Lower leg skin (tissue), 4 donors: ENCODE results near the gene TRAF3. TPM values are rescaled to one million over a fixed set of nuclear protein-coding genes. Genes with fewer than 3 reads are reported as not detected.

ENCODE experiments used
- DNase-seq, 2 donors: peaks; one replicate each; pipeline ENCODE4 v3.0.0-alpha.2; 2019; ENCODE audit warnings: low spot score in 2 of 2
- H3K4me3 ChIP-seq: fragments of 200-600 bp; sonication (generic); 2 replicates; pipeline ENCODE4 v1.5.1; 2017; ENCODE audit warnings: mild to moderate bottlenecking, low read depth; ENCODE audit not compliant: poor library complexity, severe bottlenecking
- CTCF ChIP-seq, 3 donors: fragments of 450-650 bp; IDR thresholded peaks; one replicate each; pipeline ENCODE4 v1.5.1; 2016; ENCODE audit warnings: antibody characterized with exemption in 3 of 3, mild to moderate bottlenecking in 3 of 3, moderate library complexity in 2 of 3
- POLR2A ChIP-seq, 2 donors: fragments of 450-650 bp; IDR thresholded peaks; one replicate each; pipeline ENCODE4 v1.6.1; 2016 to 2017; ENCODE audit warnings: antibody characterized with exemption in 2 of 2, mild to moderate bottlenecking in 1 of 2, moderate library complexity in 1 of 2
- WGBS, 2 donors: methylation state at CpG; one replicate each; pipeline ENCODE4 v1.1.5; 2018; 5-methylcytosine and 5-hydroxymethylcytosine counted together
- intact Hi-C: fragments of 100-400 bp; cut with DNase I; formaldehyde crosslinking; loops from one replicate; pipeline ENCODE4 v1.15.0; 2023; ENCODE audit warnings: low total_unique reads
- total RNA-seq, 4 donors: library from RNA; depleted of rRNA; stranded (reverse); fragments of >200 nt; gene quantifications; one replicate each; pipeline ENCODE4 v1.1.0, GENCODE V29; 2016

TRAF3 gene
- total RNA-seq, 4 donors from 2014 or later = 3.0 to 14.4 (median 12.1) TPM

GRCh38 chr14:102905116-102906108 is 128.2 kb downstream of the TRAF3 start:
- H3K4me3 ChIP-seq = no peak overlapping the region
- TF ChIP-seq CTCF (IDR thresholded peaks at IDR 0.05) = no peak
- TF ChIP-seq POLR2A (IDR thresholded peaks at IDR 0.05) = no peak
- WGBS, 2 donors = 96% methylated on average over 38 of the region's 38 CpGs
- no peak for DNase-seq
- intact Hi-C loops = no loop called here

GRCh38 chr14:102906616-102907302 is 129.5 kb downstream of the TRAF3 start:
- H3K4me3 ChIP-seq = no peak overlapping the region
- TF ChIP-seq POLR2A (IDR thresholded peaks at IDR 0.05) (no peak), CTCF (IDR thresholded peaks at IDR 0.05) (no peak)
- 94 to 96% methylated on average over 21 to 30 of the region's 30 CpGs for WGBS, 2 donors
- intact Hi-C loops = no loop called here
- DNase-seq = no peak

GRCh38 chr14:102907303-102907844 is 130.1 kb downstream of the TRAF3 start:
- no peak for DNase-seq
- intact Hi-C loops = no loop called here
- H3K4me3 ChIP-seq = no peak overlapping the region
- 96 to 98% methylated on average over 32 to 33 of the region's 33 CpGs for WGBS, 2 donors
- no peak for TF ChIP-seq CTCF (IDR thresholded peaks at IDR 0.05)
- no peak for TF ChIP-seq POLR2A (IDR thresholded peaks at IDR 0.05)

DNA sequence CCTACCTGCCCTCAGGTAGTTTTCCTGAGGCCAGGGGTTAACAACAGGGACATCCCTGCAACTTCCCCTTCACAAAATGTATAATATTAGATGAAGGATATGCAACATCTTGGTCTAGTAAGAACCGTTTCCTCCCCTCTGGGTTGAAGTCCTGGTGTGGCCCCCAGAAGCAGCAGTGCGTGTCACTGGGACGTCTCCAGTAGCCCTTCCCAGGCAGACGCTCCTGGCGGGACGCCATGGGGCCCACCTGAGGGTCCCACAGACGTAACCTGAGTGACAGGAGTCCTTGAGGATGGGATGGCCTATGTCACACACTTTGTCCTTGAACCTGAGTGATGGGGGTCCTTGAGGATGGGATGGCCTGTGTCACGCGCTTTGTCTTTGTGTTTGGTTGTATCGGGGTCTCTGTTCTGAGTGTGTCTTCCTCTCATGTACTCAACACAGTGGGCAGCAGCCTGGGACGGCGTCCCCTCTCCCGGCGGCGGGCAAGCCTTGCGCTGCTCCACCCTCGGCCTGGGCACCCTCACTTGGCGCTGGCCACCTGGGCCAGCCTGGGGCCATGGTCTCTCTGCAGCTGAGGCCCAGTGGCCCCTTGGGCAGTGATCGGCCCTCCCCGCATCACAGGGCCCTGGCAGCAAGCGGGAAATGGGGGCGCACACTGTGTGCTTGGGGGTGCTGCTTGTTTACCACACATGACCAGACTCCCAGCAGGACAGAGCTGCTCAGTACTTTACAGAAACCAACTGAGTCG is 130.9 kb downstream of the TRAF3 start:
- H3K4me3 ChIP-seq = no peak overlapping the region
- WGBS, 2 donors = 91 to 95% methylated on average over 22 to 23 of the region's 23 CpGs
- TF ChIP-seq POLR2A (IDR thresholded peaks at IDR 0.05) = no peak
- TF ChIP-seq CTCF (IDR thresholded peaks at IDR 0.05) = no peak
- DNase-seq = peak in 1 of 2 donors; percentile 85
- intact Hi-C loops = no loop called here

GRCh38 chr14:102908766-102909455 is 131.7 kb downstream of the TRAF3 start:
- DNase-seq = no peak
- H3K4me3 ChIP-seq = no peak overlapping the region
- 92 to 96% methylated on average over 26 to 29 of the region's 29 CpGs for WGBS, 2 donors
- TF ChIP-seq CTCF (IDR thresholded peaks at IDR 0.05) (no peak), POLR2A (IDR thresholded peaks at IDR 0.05) (no peak)
- intact Hi-C loops = no loop called here
